ENCODE results near the gene TXNRD1.
"Not testable (repeated sequence)": the region's sequence is repeated elsewhere in the genome, so short reads cannot be mapped to it uniquely, and the experiment has no call there.

TXNRD1 gene

DNA sequence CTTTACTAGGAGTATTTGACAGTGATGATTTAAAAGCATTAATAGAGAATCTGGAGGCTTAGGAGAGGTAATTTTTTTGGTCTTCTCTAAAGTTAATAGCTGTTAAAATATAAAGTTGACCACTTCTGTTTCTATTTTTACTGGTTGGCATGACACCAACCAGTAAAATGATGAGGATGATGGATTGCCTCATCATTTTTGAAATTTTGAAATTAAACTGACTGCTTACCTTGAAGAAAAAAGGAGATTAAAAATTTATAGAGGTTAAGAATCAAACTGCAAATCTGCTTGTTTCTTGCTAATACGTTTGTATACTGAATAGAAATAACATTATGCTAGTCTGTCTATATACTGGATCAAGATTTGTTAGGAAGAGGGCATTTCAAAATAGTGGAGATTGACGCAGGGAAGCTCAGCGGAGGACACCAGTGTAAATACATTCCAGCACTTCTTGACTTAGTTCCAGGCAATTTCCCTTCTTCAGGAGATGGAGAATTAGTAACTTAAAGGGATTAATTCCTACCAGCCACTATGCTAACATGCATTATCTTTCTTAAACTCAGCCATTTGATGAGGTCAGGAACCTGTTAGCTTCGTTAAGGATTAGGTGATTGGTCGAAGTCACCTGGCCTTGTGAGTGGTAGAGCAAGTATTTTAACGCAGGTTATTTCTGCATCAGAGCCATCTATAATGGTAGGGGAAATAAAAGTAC, 91.5 kb downstream of the TXNRD1 start:
- DNase-seq = no peak

DNA sequence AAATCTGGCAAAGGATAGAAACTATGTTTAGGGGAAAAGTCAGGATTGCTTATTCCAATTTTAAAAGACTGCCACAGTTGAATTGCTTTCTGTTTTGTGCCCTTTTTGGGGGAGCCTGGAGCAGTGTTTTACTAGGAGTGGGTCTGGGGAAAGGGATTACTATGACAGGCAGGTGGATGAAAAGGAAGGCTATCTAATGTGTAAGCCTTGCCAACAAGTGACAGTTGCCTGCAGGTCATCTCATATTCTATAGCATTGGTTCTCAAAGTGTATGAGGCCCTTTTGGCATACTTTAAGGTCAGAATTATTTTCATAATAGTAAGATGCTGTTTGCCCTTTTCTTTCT, 92.0 kb downstream of the TXNRD1 start:
- DNase-seq = no peak

DNA sequence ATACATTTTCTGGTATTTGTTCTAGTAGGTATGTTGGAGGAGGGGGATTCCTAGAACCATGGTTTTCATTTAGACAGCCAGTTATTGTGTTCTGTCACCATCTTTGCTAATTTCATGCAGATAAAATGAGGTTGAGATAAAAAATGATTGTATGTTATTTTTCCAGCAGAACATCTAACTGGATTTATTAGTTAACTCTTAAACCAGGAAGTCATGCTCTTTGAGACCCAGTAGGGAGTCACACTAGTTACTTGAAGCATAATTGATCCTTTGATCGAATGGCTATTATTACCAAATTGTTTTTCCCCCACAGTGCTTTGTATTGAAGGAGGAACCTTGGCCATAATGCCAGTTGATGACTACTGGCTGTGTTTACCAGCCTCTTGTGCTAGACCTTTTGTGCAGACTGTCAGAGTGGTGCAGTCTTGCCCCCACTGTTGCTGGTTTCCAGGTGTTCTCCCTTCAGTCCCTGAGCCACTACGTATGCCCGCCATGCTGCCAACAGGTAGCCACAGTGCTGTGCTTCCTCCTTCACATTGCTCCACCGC, 93.9 kb downstream of the TXNRD1 start:
- DNase-seq = no peak

DNA sequence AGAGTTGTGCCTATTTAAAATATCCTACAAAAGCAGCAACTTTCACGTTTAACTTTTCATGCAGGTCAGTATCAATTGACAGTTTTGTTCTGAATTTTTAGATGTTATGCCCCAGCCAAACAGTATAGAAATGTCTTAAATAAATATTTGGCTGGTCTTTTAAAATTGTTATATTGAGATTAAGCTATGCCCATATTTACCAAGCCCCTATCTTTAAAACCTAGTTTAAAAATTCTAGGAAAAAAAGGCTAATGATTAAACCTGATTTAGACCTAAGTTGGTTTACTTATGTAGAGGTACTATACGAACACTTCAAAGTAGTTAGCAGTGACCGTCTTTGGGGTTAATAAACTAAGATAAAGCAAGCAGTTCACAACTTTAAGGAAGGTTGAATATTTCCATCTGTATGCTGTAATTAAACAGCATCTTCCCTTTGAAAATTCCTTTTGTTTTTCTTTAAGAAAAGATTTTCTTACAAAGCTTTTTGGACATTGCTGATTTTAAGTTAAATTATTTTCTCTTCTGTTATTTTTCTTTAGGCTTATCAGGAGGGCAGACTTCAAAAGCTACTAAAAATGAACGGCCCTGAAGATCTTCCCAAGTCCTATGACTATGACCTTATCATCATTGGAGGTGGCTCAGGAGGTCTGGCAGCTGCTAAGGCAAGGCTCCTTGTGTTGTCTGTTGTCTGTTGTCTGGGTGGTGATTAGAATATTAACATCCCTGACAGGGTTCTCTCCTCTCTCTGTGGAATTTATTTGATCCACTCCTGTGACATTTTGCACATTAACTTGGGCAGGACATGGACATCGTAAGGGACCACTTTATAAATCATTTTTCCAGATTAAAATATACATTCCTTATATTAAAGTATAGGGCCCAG, 95.4 kb downstream of the TXNRD1 start:
- no peak for DNase-seq

DNA sequence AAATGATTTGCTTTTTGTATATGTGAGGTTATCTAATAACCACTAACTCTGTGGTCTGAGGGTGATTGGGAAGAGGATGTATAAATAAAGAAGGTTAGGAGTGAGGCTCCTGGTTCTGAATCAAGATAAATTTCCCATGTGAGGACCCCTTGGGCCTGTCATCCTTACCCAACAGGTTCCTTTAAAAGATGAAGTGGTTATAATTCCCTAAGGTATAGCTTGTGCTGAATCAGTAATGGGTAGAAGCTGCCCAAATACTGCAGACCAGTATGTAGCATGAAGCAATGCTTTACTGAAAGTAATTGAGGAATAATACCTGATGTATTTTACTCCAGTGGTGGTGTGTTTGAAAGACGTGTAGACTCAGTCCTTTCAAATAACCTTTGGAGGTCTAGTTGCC, 96.6 kb downstream of the TXNRD1 start:
- no peak for DNase-seq

DNA sequence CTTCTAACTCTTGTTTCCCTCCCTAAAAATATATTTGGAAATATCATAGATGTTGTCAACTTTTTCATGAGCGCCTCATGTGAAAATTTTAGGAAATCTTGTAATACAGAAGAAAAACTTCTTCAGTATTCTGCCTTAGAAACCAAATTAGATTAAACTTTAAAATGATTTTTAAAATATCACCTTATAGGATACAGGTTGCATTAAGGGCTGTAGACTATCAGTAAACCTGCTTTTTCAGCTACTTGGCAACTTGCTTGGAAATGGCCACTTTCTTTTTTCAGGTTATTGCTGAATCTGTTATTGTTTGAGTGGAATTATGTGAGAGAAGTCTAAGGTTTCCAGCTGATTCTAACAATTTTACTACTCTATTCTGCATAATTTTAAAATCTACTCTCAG, 97.1 kb downstream of the TXNRD1 start:
- no peak for DNase-seq

DNA sequence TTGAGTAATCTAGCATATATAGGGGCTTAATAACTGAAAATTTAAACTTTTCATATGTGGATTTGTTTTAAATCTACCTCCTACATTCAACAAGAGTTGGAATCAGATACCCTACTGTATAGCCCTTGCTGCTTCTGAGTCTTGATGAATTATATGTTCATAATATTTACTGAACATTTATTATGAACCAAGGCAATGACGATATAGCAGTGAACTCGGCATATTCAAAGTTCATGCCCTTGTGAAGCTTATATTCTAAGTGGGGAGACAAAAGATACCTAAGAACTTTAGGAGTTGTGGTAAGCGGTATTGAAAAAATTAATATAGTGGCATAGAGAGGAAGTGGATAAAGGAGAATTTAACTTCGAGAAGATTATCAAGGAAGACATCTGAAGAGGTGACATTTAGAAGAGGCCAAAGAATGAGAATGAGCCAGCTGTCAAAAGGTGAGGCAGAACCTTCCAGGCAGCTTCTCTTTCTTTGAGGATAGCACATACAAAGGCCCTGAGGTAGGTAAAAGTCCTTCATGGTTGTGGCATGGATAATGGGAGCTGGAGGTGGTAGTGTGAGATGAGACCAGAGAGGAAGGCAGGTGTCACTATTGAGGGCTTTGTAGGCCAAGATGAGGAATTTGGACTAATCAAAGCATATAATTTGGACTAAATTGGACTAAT, 98.1 kb downstream of the TXNRD1 start:
- no peak for DNase-seq

DNA sequence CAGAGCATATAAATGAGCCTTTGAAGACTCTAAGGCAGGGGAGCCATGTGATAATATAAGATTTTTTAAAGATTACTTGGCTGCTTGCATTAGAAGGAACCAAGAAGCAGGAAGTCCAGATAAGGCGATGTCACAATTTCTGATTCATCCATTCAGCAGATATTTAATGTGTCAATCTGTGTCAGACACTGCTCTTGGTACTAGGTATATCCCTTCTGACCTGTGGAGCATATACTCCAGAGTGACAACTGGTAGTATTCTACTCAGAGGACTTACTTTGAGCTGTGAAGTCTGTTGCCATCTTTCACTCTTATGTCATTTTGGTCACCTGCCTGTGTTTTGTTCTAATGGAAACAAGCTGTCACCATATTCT, 98.6 kb downstream of the TXNRD1 start:
- no peak for DNase-seq

DNA sequence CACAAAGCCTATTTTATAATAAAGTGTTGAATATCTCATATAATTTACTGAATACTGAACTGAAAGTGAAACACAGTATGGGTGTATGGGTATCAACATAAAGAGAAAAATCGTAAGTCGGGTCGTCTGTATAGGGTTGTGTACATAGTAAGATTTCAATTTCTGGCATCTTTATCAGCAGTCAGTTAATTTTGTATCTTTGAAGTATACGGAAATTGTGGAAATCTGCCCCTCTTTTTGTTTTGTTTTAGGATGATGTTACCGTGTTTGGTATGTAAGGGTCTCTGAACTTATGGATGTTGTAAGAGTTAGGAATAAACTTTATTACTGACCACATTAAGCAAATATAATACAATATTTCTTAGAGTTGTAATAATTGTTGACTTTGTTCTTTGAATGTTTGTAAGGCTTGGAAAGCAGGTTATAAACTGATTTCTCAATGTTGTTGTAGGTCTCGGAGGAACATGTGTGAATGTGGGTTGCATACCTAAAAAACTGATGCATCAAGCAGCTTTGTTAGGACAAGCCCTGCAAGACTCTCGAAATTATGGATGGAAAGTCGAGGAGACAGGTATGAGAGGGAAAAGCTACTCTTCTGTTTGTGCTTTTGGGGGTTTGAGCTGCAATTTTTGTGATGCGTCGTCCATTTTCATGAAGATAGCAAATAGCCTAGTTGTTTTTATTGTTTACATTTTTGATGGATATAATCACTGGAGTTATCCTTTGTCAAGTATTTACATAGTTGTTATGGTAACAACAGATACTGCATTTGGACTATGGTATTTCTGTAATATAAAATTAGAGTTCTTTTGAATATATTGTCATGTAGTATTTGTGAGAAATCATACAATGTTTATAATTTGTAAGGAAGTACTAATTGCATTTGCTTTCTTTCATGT, 100.0 kb downstream of the TXNRD1 start:
- no peak for DNase-seq

DNA sequence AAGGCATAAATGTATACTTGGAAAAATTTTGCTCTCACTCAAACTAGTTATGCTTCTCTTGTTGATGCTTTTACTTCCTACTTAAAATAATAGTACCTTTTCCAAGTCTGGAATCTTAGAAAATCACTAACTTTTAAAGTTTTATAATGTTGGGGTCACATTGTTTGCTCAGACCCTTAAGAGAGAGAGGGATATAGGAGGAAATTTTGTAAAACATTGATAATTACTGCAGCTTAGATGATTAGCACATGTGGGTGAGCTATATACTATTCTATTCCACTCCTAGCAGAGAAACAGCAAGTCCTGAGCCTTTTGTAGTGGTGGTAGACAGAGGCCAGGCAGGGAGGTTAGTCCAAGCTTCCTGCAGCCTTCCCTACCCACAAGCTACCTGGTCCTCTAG, 101.4 kb downstream of the TXNRD1 start:
- no peak for DNase-seq

DNA sequence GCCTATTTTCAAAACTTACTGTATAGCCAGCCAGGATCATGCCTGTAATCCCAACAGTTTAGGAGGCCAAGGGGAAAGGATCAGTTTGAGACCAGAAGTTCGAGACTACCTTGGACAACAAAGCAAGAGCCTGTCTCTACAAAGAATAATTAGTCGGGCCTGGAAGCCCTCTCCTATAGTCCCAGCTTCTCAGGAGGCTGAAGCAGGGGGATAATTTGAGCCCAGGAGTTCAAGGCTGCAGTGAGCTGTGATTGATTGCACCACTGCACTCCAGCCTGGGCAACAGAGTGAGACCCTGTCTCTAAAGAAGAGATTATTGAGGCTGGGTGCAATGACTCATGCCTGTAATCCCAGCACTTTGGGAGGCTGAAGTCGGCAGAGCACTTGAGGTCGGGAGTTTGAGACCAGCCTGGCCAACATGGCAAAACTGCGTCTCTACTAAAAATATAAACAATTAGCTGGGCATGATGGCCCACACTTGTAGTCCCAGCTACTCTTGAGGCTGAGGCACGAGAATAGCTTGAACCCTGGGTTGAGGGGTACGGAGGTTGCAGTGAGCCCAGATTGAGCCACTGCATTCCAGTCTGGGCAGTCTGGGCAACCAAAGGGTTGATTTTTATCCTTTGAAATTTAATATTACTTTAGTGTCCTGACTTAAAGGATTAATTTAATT, 102.1 kb downstream of the TXNRD1 start:
- DNase-seq = no peak

DNA sequence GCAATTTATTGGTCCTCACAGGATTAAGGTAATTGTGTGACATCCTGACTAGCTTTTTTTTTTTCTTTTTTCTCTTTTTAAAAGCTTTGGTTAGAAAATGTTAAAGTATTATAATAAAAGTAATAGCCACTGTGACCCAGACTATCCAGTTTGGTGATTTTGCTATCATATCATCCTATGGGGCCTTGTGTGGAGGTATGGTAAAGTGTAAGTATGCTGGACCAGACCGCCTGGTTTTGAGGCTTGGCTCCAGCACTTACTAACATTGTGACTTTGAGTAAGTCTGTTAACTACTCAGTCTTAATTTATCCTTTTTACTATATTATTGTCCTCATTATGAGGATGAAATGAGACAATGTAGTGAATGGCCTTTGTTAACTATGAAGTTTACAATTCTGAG, 103.4 kb downstream of the TXNRD1 start:
- no peak for DNase-seq

DNA sequence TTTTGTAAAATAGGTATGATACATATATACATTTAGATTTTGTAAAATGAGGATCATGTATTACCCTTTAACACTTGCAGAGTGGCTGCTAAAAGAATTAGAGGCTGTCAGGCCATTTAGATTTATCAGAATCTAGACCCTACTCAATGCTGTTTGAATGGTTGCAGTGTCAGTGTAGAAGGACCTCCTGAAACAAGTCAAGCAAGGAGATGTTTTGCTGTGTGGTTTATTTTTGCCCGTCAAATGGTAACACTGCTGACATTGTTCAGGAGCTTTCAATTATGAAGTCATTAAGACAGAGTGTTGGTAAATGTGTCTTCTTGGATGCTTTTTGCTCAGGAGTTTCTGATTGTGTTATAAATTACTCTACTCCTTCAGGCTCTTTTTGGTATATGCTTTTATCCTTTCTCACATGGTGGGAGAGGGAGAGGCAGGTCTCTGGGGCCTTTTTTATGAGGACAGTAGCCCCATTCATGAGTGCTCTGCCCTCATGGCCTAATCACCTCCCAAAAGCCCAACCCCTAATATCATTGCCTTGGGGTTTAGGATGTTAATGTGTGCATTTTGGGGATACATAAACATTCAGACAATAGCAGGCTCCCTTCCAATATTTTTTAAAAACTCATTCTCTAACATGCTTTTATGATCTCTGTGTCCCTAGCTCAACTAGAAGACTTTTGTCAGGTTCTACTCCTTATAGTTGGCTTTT, 104.5 kb downstream of the TXNRD1 start:
- no peak for DNase-seq

DNA sequence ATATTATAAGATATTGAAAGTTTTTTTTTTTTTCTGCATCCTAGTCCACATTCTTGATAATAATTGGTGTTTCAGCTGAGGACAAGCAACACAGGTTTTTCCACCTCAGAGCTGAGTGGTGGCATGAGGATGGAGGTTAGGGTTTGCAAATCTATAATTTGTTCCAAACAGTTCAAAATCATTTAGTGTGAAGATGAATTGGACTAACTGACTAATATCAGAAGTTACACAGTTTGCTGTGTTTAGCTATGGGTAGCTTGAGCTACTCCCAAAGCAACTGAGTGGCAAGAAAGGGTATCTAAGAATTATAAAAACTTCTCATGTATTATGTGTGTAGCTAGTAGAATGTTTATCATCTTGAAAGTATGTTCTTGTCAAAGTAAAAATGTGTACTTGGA, 105.0 kb downstream of the TXNRD1 start:
- no peak for DNase-seq

DNA sequence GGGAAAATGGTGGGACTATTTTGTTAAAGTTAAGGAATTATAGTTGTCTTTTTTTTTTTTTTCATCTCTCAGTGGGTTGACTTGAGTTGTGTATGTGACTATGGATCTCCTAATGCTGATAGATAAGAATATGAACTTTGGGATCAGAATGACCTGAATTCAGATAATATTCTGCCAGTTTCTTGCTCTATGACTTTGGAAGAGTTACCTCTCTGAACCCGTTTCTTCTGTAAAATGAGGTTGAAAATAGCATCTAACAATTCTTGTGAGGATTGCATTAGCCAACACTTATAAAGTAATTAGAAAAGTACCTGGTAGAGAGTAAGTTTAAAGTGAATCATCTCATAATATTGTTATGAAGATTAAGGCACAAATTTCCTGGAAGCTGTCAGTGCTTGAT, 106.4 kb downstream of the TXNRD1 start:
- no peak for DNase-seq

DNA sequence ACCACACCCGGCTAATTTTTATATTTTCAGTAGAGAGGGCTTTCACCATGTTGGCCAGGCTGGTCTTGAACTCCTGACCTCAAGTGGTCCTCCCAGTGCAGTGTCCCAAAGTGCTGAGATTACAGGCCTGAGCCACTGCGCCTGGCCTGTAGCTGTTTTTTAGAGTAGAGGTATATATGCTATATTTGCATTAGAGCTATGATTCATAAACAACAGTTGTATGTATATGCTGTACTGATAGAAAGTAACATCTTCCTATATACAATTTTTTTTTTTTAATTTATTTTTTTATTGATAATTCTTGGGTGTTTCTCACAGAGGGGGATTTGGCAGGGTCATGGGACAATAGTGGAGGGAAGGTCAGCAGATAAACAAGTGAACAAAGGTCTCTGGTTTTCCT, 107.0 kb downstream of the TXNRD1 start:
- DNase-seq = not testable (repeated sequence)

DNA sequence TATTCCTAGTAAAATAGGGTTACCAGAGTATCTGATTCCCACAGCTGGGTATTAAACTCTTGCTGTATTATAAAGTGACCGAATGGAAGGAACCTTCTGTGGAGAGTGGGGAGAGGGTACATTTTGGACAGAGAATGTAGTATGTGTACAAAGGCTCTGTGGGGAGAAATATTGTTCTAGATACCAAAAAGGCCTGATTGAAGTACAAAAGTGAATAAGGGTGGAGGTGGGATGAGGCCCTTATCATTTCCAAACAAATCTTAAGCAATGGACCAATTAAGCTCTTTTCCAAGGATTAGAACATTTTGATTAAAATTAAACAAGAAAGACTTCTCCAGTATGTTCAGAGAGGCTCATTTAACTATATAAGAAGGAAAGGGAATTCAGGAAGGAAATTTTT, 108.3 kb downstream of the TXNRD1 start:
- DNase-seq = no peak

DNA sequence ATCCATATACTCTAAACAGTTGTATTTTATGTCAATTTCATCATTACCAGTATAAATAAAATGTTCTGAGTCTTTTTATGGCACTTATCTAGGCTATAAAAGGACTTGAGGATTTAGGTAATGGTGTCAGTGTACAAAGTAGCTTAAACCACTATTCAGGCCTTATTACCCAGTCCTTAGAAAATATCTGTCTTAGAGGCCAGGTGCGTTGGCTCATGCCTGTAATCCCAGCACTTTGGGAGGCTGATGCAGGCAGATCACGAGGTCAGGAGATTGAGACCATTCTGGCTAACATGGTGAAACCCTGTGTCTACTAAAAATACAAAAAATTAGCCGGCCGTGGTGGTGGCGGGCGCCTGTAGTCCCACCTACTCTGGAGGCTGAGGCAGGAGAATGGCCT, 112.7 kb downstream of the TXNRD1 start:
- DNase-seq = not testable (repeated sequence)

DNA sequence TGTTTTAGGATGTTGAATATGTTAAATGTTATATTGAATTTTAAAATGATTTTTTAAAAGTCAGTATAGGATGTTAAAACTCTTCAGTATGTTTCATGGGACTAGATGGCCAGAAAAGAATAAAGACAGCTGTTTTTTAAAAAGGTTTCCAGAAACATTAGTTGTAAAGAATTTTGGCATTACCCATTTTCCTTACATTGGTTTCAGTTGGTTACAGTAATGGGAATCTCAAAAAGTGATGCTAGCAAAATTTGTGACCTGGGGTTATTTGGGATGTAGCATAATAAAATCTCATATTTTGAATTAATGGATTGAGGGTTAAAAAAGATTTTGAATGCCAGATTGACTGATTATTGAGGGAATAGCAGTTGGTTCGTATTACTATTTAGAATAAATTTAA, 113.2 kb downstream of the TXNRD1 start:
- no peak for DNase-seq

DNA sequence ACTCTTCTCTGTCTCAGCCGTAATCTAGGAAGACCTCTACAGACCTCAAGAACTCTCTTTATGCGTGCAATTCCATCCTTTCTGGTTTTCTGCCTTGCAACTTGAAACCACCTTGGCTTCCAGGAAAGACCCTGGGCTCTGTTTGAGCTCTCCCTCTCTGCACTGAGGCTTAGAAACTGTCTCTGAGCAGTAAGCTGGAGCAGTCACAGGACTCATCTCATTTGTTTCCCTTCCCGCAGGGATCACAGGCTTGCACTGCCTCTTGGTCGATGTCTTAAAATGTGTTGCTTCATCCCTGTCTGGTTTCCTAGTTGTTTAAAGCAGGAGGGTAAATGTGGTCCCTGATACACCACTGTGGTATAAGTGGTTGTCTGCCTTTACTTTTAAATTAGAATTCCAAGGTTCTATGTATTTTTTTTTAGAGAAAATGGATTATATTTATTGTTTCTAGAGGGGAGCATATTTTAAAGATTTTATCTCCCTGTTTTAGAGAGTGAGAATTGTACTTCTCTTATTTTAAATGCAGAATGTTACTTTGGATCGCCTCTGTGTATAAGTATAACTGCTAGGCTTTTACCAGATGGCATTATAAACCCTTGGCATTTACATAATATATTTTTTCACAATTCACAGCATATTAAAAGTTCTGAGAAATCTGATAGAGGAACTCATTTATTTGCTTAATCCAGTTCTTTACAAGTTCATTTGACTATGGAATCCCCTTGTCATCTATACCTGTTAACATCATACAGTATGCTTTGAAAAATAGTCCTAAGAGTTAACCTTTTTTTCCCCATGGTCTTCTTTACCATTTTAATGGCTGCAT, 114.3 kb downstream of the TXNRD1 start:
- DNase-seq = no peak

DNA sequence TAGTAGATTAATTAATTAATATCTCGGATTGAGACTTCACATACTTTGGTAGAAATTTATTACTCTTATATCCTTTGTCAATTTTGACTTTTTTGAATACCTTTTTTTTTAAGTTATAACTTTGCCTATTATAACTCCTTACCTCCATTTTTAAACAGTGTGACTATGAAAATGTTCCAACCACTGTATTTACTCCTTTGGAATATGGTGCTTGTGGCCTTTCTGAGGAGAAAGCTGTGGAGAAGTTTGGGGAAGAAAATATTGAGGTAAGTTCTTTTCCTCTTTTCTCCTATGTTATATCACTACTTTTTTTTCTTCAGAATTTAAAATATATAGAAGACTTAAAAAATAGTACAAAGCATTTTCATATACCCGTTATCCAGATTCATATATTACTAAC, 115.8 kb downstream of the TXNRD1 start:
- DNase-seq = no peak
